HG02759 (cell line): Measurements from ENCODE around the gene TMPRSS11B.
"Not testable (repeated sequence)": the region's sequence is repeated elsewhere in the genome, so short reads cannot be mapped to it uniquely, and the experiment has no call there.

Source experiments
- ATAC-seq: cut with Tn5 transposase; IDR thresholded peaks from one replicate; pipeline ENCODE4 v1.9.1; 2021; ENCODE audit warnings: mild to moderate bottlenecking, moderate library complexity; ENCODE audit not compliant: unreplicated experiment

The TMPRSS11B gene, protein sequence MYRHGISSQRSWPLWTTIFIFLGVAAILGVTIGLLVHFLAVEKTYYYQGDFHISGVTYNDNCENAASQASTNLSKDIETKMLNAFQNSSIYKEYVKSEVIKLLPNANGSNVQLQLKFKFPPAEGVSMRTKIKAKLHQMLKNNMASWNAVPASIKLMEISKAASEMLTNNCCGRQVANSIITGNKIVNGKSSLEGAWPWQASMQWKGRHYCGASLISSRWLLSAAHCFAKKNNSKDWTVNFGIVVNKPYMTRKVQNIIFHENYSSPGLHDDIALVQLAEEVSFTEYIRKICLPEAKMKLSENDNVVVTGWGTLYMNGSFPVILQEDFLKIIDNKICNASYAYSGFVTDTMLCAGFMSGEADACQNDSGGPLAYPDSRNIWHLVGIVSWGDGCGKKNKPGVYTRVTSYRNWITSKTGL

DNA sequence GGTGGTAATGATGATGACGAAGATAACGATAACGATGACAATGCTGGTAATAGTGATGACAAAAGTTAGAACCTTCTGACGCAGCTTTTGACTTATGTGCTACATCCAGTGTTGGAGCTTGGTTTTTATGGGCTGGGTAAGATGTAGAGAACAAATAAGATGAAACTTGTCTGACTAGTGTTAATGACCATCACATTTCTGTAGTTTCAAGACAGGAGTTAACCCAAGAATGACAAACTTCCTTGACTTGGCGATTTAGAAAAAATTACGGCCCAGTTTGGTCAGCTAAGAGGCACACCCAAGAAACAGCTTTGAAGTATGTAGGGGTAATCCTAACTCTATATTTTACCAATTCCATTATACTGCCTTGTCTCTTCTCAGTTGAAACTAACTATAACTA is at the start of gene TMPRSS11B:
Gene TMPRSS11B (minus strand): TSS at position 101 of the 400 bp plus-strand sequence. CDS start 136 bp downstream, outside the sequence.
- ATAC-seq, result no peak

DNA sequence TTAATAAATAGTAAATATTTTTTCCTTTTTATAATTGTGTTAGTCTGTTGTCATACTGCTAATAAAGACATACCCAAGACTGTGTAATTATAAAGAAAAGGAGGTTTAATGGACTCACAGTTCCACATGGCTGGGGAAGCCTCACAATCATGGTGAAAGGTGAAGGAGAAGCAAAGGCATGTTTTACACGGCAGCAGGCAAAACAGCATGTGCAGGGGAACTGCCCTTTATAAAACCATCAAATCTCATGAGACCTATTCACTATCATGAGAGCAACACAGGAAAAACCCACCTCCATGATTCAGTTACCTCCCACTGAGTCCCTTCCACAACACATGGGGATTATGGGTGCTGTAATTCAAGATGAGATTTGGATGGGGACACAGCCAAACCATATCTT is 45.8 kb upstream of the TMPRSS11B start:
- no peak for ATAC-seq

DNA sequence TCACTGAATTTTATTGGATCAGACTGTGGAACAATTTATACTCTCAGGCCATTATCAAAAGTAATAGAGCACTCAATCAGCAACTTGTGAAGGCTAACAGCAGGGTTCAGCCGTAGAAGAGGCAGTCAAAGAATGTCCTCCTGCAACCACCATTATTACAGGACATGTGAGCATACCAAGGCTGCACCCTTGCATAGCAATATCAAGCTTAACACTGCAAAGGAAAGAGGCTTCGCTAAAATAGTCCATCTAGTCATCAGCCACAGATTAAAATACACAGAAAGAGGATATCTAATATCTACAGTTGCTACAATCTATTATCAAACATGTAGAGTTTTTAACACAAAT is 42.9 kb upstream of the TMPRSS11B start:
- no peak for ATAC-seq

DNA sequence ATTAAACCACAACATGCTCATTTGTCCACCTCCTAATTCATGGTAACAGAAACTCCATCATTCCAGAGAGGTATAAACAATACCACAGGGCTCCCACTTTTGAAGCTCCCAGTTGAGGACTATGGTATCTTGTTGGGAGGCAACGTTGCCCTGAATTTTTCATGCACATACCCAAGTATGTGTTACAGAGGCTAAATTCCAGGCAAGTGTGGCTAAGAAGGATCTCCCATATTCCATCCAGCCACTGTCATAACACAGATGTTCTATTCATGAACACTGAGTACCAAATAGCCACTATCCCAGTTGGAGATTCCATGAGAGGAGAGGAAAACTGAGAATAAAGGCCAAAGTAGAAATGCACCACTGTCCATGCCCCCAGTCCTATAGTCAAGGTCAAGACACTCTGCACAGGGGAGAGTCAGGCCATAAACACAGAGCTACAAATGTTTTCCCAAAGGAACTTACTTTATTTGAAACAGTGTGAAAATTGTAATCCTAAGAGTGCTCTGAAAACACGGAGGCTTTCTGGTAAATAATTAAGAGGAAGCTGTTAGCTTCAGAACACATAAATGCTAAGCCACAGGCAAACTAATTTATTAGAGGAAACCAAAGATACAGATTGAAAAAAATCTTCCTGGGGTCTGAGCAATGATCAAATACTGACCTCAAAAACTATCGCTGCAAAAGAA is 42.4 kb upstream of the TMPRSS11B start:
- ATAC-seq, result no peak

DNA sequence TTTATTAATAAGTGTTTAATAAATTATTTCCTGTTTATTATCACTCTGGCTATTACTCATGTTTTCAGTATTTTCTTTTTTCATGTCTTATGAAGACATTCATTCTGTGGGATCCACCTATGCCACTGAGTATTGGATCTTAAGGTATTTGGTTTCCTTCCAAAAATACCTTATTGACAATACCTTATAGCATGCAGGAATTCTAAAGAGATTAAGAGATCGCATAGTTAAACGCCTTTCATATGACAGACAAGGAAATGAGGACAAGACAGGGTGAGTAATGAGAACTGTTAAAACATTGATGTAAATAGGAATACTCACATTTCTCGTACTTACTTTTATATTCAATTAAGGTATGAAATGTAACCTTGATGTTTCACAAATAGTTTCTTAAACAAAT is 38.2 kb upstream of the TMPRSS11B start:
- no peak for ATAC-seq

DNA sequence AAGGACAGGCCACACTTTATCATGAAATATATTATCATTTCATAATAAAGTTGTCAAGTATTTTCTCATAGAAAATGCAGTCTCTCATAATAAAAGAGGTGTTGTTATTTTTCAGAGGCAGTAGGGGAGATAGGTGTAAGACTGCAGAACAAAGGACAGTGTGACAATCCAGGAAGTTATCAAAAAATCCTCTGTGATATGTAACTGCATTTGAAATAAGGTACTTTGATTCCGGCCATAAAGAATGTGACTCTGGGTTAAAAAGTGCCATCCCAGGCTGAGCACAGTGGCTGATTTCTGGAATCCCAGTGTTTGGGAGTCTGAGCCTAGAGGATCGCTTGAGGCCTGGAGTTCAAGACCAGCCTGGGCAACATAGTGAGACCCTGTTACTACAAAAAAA is 37.6 kb upstream of the TMPRSS11B start:
- no peak for ATAC-seq

DNA sequence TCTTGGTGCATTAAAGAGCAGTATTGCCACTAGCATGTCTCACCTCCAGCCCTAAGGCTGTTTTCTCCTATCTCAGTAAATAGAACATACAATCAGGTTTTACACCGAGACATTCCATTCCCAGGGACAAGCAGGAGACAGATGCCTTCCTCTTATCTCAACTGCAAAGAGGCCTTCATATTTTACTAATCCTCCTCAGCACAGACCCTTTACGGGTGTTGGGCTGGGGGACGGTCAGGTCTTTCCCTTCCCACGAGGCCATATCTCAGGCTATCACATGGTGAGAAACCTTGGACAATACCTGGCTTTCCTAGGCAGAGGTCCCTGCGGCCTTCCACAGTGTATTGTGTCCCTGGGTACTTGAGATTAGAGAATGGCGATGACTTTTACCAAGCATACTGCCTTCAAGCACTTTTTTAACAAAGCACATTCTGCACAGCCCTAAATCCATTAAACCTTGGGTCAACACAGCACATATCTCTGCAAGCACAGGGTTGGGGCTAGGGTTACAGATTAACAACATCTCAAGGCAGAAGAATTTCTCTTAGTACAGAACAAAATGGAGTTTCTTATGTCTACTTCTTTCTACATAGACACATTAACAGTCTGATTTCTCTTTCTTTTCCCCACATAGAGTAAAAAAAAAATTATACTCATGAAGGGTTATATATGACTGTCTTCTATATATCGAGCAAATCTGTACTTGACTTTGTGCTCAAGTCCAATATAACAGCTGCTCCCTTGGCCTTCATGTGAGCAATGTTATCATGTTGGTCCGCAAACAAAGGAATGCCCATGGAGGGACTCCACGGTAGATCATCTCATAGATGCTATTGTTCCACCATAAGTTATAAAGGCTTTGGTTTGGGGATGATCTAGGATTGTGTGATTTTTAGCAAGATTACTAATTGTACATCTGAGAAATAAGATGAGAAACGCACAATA is 36.6 kb upstream of the TMPRSS11B start:
- ATAC-seq, result not testable (repeated sequence)

DNA sequence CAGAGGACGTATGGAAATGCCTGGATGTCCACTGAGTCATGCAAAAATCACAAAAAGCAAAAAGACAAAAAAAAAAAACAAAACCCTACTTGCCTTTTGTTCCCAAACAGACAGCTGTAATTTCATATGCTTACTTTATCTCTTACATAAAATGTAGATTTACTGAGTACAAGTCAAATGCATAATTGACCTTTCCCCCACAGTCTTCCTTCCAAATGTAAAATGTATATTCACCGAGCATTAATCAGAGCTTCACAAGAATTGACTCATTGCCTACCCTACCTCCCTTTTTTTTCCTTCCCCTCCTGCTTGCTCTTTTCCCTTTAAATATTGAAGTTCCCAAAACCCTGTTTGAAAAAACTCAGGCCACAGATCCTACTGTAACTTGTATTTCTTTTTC is 32.5 kb upstream of the TMPRSS11B start:
- ATAC-seq, result no peak

DNA sequence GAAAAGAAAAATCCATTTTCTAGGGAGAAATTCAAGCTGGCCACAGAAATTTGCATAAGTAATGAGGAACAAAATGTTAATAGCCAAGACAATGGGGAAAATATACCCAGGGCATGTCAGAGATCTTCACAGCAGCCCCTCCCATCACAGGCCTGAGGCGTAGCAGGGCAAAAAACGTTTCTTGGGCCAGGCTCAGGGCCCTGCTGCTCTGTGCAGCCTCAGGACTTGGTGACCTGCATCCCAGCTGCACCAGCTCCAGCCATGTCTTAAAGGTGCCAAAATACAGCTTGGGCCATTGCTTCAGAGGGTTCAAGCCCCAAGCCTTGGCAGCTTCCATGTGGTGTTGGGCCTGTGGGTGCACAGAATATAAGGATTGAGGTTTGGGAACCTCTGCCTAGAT is 32.1 kb upstream of the TMPRSS11B start:
- ATAC-seq, result no peak

DNA sequence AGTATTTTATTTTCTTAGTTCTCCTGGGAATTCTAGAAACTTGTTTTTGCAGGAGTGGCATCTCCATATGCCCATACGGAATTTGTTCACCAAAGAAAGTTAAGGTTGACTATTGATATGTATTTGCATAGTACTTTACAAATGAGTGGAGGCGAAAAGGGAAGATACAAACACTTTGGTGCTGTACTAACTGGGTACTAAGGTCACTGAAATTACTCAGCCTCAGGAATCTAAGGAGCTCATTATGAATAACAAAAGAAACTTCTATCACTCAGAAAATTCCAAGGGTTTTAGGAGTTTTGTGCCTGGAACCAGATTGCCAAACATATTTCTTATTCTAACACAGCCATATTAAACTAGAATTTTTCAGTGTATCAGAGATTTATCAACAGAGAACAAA is 27.4 kb upstream of the TMPRSS11B start:
- no peak for ATAC-seq

DNA sequence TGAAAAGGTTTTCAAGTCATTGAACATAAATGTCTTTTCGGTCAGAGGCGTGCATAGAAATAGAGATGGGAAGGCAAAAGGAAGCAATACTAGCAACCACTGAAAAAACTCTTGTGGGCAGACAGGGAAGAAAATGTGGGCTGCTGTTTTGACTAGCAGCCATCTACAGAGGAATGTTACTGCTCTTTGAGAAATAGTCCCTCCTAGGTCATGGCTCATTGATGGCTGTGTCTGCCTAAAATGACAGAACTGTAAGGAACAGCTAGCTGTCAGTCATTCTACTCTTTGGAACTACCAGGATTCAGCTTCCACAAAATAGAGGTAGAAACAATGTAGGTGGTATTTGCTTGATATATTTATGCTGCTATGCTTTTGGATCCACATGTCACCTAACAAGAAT is 26.9 kb upstream of the TMPRSS11B start:
- peak; percentile 58 for ATAC-seq

DNA sequence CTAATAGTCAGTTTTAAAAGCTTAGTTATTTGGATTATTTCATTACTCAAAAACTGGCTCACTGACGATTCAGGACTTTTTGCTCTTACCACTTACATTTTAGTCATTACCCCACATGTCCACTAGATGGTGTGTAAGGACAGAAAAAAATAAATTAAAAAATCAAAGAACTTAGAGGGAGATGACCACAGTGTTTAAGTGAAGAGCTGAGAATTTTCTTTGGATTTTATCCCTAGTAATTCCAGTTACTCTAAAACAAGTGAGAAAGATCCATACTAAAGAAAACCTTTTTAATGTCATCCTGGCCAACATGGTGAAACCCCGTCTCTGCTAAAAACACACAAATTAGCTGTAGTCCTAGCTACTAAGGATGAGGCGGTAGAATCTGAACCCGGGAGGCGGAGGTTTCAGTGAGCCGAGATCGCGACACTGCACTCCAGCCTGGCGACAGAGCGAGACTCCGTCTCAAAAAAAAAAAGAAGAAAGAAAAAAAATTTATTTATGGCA is 26.4 kb upstream of the TMPRSS11B start:
- ATAC-seq, result peak; percentile 64

DNA sequence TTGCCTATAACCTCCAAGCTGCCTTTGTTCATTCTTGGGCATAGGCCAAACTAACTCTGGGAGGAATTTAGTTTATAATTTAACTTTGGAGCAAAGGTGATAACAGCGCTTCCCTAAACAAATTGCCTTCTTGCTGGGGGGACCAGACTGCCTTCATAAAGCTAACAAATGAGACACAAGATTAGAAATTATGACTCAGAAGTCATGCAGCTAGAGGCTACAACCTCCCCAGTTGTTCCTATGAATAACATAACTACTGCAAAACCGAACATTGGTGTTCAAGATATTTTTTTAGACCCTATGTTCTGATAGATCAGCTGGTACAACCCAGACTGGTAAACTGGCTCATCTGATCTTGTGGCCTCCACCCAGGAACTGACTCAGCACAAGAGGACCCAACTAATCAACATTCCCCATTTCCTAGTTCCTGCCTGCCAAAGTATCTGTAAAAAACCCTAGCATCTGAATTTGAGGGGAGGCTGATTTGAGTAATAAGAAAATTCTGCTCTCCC is 22.0 kb upstream of the TMPRSS11B start:
- ATAC-seq, result no peak

DNA sequence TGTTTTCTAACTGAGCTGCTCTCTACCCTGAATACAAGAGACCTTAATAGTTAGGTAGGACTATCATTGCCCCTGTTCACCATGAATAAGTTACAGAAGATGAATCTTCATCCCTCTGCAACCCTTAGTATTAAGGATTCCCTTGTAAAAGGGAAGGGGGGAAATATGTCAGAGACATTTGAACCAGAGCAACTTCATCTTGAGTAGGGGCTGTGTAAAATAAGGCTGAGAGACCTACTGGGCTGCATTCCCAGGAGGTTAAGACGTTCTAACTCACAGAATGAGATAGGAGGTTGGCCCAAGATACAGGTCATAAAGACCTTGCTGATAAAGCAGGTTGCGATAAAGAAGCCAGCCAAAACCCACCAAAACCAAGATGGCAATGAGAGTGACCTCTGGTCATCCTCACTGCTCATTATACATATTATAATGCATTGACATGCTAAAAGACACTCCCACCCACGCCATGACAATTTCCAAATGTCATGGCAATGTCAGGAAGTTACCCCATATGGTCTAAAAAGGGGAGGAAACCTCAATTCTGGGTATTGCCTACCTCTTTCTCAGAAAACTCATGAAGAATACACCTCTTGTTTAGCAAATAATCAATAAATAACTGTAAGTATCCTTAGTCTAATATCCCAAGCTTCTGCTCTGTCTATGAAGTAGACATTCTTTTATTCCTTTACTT is 19.5 kb upstream of the TMPRSS11B start:
- no peak for ATAC-seq

DNA sequence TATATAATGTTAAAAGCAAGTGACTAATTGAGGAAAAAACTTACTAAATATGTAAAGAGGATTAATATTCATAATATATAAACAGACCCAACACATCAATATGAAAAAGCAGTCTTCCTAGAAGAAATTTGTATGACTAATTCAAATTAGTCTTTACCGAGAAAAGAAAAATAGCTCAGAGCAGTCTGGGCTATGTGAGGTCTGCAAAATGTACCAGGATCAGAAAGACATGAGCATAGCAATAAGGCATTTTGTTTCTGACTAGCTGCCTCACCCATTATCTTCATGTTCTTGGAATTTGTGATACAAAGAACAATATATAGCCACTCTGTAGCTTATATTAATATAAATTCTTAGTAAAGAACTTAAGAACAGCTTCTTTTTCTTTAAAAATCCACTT is 13.7 kb upstream of the TMPRSS11B start:
- no peak for ATAC-seq

DNA sequence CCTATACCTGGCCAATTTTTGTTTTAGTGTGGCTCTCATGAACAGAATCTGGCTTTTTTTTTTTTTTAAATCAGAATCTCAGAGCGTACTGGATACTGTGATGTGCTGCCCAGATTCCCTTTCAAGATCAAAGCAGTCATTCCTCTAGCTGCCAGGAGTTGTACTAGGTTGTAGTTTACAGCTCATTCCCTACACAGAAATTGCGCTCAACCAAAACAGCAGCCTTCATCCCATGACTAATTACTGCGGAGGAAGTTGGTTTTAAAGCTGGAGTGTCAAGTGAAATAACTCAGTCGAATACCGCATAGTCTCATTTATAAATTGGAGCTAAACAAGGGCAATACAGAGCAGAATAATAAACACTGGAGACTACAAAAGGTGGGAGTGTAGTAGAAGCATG is 12.2 kb upstream of the TMPRSS11B start:
- ATAC-seq, result no peak

DNA sequence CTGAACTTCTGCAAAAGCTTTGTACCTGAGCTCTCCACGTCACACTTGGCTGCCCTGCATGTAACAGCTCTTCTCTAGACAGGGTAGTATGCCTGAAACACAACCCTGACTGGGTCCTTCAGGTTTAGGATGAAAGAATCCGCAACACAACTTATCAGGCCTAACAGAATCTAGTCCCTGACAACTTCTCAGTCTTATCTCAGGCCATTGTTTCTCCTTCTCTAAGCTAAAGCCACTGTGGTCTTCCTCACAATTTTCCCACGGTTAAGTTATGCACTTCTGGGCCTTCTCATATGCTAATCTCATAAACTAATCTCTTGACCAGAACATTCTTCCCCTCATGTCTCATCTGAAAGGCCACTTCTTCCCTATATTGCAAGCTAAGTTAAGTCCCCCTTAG is 10.8 kb upstream of the TMPRSS11B start:
- ATAC-seq, result no peak

DNA sequence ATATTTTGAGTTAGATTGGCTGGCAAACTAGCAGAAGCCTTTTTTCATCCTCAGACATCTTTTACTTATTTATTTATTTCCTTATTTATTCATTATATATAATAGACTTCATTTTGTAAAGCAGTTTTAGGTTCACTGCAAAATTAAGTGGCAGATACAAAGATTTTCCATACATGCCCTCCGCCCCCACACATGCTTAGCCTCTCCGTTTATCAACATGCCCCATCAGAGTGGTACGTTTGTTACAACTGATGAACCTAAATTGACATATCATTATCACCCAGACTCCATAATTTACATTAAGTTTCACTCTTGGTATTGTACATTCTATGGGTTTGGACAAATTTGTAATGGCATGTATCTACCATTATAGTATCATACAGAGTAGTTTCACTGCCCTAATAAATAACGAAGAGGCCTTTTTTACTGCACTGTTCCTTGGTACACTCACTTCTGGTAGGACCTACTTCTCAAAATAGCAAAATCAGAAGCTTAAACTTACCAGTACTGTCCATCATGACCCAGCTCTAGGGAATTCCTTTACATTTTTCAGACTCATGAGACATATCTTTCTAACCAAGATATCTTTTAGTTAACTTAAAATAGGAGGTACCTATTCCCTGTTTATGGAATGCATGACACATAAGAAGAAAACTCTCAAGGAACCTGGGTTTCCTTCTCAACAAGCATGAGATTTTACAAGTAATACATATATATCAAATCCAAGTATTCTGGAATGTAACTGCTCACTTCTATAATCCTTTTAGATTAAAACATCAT is 4.8 kb upstream of the TMPRSS11B start:
- no peak for ATAC-seq

DNA sequence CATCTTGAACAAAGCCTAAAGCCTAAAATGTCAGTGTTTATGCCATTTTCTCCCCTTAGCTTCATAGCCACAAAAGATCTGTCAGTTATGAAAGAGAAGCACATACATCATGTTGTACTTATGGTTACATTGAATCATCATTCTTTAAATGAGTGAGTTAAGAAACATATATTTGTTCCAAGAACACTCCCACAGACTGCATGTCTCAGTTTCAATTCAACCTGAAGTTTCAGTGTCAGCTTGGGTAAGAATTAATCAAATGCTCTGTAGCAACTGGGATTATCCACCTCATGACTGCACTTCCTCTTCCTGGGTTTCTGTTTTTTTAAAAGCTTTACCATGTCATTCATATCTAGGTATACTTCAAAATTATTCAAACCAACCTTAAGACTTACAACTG is 3.9 kb upstream of the TMPRSS11B start:
- ATAC-seq, result peak; percentile 91

DNA sequence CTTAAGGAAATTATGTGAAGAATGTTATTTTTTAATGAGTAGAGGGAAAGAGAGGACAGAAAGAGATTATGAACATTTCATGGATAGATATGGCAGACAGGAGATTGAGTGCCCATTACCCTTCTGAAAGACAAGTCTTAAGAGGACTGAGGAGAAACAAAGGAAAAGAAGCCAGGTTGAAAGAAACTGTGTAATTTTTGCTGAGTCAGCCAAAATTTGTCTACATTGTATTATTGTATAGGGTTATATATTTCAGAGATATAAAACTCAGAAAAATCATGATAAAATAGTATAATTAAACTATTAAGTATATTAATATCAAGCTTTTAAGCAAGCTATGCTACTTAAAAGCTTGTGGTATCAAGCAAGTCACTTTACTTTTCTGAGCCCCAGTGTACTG is 4.9 kb downstream of the TMPRSS11B start:
- no peak for ATAC-seq
